CD14-positive monocyte (primary cell): ENCODE measurements around the gene NKX3-2. TPM values are rescaled to one million over a fixed set of nuclear protein-coding genes. Genes with fewer than 3 reads are reported as not detected.

Experiments
- DNase-seq, 3 donors: peaks; one replicate each; pipeline ENCODE4 v3.0.0-alpha.2; 2011 to 2022
- H2AFZ ChIP-seq: 2 replicates; pipeline ENCODE4 v1.6.0; 2012; ENCODE audit warnings: mild to moderate bottlenecking, low read depth, low read length, inconsistent platforms; ENCODE audit not compliant: insufficient read depth, poor library complexity, severe bottlenecking
- H3K27ac ChIP-seq, 2 donors: 1 replicate in 1 of 2; 2 replicates in 1 of 2; pipeline ENCODE4 v1.5.1; 2012 to 2013; ENCODE audit warnings: low read length in 2 of 2, control low read depth in 1 of 2, inconsistent platforms in 1 of 2, low read depth in 1 of 2, mild to moderate bottlenecking in 1 of 2
- H3K27me3 ChIP-seq, 2 donors: one replicate each; pipeline versions ENCODE4 v1.6.0 to v1.6.1; 2011 to 2013; ENCODE audit warnings: low read length in 2 of 2; ENCODE audit not compliant: control insufficient read depth in 2 of 2, insufficient read depth in 2 of 2
- H3K36me3 ChIP-seq, 2 donors: replicated peaks in 1 of 2; 1 replicate in 1 of 2; 2 replicates in 1 of 2; pipeline versions ENCODE4 v1.5.1 to v1.6.1; 2012 to 2013; ENCODE audit warnings: low read length in 2 of 2, control low read depth in 1 of 2, inconsistent platforms in 1 of 2, mild to moderate bottlenecking in 1 of 2; ENCODE audit not compliant: insufficient read depth in 2 of 2, control insufficient read depth in 1 of 2
- H3K4me1 ChIP-seq, 2 donors: 1 replicate in 1 of 2; 2 replicates in 1 of 2; pipeline versions ENCODE4 v1.5.1 to v1.6.1; 2012 to 2013; ENCODE audit warnings: low read length in 2 of 2, control low read depth in 1 of 2, inconsistent platforms in 1 of 2, mild to moderate bottlenecking in 1 of 2, moderate library complexity in 1 of 2; ENCODE audit not compliant: insufficient read depth in 2 of 2, control insufficient read depth in 1 of 2
- H3K4me2 ChIP-seq: replicated peaks from 2 replicates; pipeline ENCODE3; 2012; ENCODE audit warnings: low read length, moderate library complexity, mild to moderate bottlenecking; ENCODE audit not compliant: poor library complexity, severe bottlenecking; ENCODE audit errors: extremely low read depth
- H3K4me3 ChIP-seq, 3 experiments: fragments of 200-600 bp in 1 of 3; sonication (generic) in 1 of 3; replicated peaks in 1 of 3; 1 replicate in 2 of 3; 2 replicates in 1 of 3; pipeline ENCODE4 v1.5.1; 2011 to 2013; ENCODE audit warnings: low read length in 3 of 3, mild to moderate bottlenecking in 3 of 3, control low read depth in 2 of 3, low read depth in 2 of 3, inconsistent platforms in 1 of 3, moderate library complexity in 1 of 3
- H3K79me2 ChIP-seq: 2 replicates; pipeline ENCODE4 v1.6.0; 2012; ENCODE audit warnings: mild to moderate bottlenecking, control low read depth, inconsistent platforms, low read length, moderate library complexity; ENCODE audit not compliant: insufficient read depth
- H3K9ac ChIP-seq: 2 replicates; pipeline ENCODE4 v1.6.0; 2017; ENCODE audit warnings: low read length, mild to moderate bottlenecking; ENCODE audit not compliant: insufficient read depth, poor library complexity, severe bottlenecking
- H3K9me3 ChIP-seq, 2 donors: replicated peaks in 1 of 2; 1 replicate in 1 of 2; 2 replicates in 1 of 2; pipeline versions ENCODE4 v1.5.1 to v1.6.1; 2012 to 2013; ENCODE audit warnings: low read length in 2 of 2, control low read depth in 1 of 2; ENCODE audit not compliant: control insufficient read depth in 1 of 2, insufficient read depth in 1 of 2
- H4K20me1 ChIP-seq: 2 replicates; pipeline ENCODE4 v1.6.0; 2012; ENCODE audit warnings: mild to moderate bottlenecking, low read length, control low read depth, moderate library complexity; ENCODE audit not compliant: insufficient read depth
- H3K27ac Mint-ChIP-seq, 7 donors: one replicate each; pipeline ENCODE4 v1.8.0; 2020; ENCODE audit warnings: mild to moderate bottlenecking in 7 of 7, mixed read lengths in 7 of 7, moderate library complexity in 6 of 7, inconsistent platforms in 2 of 7
- H3K27me3 Mint-ChIP-seq, 3 donors: one replicate each; pipeline ENCODE4 v1.8.0; 2021 to 2022; ENCODE audit warnings: low read depth in 3 of 3, mild to moderate bottlenecking in 3 of 3, mixed read lengths in 3 of 3, moderate library complexity in 3 of 3, inconsistent platforms in 1 of 3
- H3K36me3 Mint-ChIP-seq, 2 donors: one replicate each; pipeline ENCODE4 v1.8.0; 2020; ENCODE audit warnings: mixed read lengths in 2 of 2, inconsistent platforms in 1 of 2, mild to moderate bottlenecking in 1 of 2
- H3K4me1 Mint-ChIP-seq: one replicate; pipeline ENCODE4 v1.8.0; 2020; ENCODE audit warnings: mild to moderate bottlenecking, mixed read lengths
- H3K4me3 Mint-ChIP-seq, 2 donors: one replicate each; pipeline ENCODE4 v1.8.0; 2020; ENCODE audit warnings: mild to moderate bottlenecking in 2 of 2, mixed read lengths in 2 of 2, moderate library complexity in 1 of 2
- H3K9me3 Mint-ChIP-seq, 7 donors: one replicate each; pipeline ENCODE4 v1.8.0; 2020 to 2022; ENCODE audit warnings: mixed read lengths in 7 of 7, mild to moderate bottlenecking in 6 of 7, moderate library complexity in 6 of 7, inconsistent platforms in 2 of 7
- WGBS: methylation state at CpG from one replicate; pipeline ENCODE4 v1.1.5; 2013; ENCODE audit warnings: missing lambda C conversion rate; ENCODE audit not compliant: insufficient coverage; 5-methylcytosine and 5-hydroxymethylcytosine counted together
- intact Hi-C, 2 donors: fragments of 100-400 bp; cut with micrococcal nuclease; formaldehyde crosslinking; loops; one replicate each; pipeline versions ENCODE4 v1.15.0 to v1.15.1; 2023
- polyA plus RNA-seq, 3 donors: library from polyadenylated mRNA; depleted of rRNA in 1 of 3; unstranded in 2 of 3; stranded (reverse) in 1 of 3; fragments of 300-500 nt in 2 of 3; fragments of >200 nt in 1 of 3; fragmentation: Illumina TruSeq in 2 of 3; gene quantifications; 1 replicate in 2 of 3; 2 replicates in 1 of 3; pipeline ENCODE4 v1.2.3, GENCODE V29; 2012 to 2021
- TF ChIP-seq, protein P1 (sequence below): fragments of 200-600 bp; IDR thresholded peaks from one replicate; pipeline ENCODE4 v1.8.0; 2022; ENCODE audit warnings: antibody characterized with exemption, mild to moderate bottlenecking

NKX3-2 gene
- polyA plus RNA-seq, 3 donors = not detected

DNA sequence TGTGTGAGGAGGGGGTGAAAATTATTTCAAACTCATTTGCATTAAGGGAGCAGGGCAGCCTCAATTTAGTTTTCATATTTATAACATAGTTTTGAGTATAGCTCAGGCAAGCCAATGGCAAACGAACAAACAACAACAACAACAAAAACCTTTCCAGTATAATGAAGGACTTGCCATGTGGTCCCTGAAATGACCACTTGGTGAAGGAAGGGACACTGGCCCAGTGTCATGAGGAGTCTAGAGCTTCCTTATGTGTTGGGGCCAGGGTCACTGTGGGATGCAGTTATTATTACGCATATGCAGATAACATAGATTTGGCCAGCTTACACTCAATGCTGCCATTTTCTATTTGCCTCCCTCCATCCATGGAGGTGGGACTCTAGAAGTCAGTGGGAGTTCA, 23.3 kb downstream of the NKX3-2 start:
- Mint-ChIP-seq H3K4me3 (peak overlapping the region in 1 of 2 donors; percentile 82), H3K36me3 (peaks cover 7 to 10% of the 10 kb centered on the region in 2 donors), H3K27me3 (peaks cover 75 to 85% (median 77%) of the 10 kb centered on the region in 3 donors), H3K4me1 (peaks cover 8% of the 10 kb centered on the region), H3K9me3 (peaks cover 10 to 27% (median 20%) of the 10 kb centered on the region in 7 donors), H3K27ac (no peak overlapping the region)
- no peaks in the 10 kb centered on the region for H3K36me3 ChIP-seq
- WGBS = no CpG with 5 or more reads among the region's 2 CpGs
- peaks cover 85 to 100% of the 10 kb centered on the region in 2 donors for H3K27me3 ChIP-seq
- no peaks in the 10 kb centered on the region for H3K79me2 ChIP-seq
- TF ChIP-seq, protein P1, sequence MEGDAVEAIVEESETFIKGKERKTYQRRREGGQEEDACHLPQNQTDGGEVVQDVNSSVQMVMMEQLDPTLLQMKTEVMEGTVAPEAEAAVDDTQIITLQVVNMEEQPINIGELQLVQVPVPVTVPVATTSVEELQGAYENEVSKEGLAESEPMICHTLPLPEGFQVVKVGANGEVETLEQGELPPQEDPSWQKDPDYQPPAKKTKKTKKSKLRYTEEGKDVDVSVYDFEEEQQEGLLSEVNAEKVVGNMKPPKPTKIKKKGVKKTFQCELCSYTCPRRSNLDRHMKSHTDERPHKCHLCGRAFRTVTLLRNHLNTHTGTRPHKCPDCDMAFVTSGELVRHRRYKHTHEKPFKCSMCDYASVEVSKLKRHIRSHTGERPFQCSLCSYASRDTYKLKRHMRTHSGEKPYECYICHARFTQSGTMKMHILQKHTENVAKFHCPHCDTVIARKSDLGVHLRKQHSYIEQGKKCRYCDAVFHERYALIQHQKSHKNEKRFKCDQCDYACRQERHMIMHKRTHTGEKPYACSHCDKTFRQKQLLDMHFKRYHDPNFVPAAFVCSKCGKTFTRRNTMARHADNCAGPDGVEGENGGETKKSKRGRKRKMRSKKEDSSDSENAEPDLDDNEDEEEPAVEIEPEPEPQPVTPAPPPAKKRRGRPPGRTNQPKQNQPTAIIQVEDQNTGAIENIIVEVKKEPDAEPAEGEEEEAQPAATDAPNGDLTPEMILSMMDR = no peak
- no peak overlapping the region for H3K9ac ChIP-seq
- no peak overlapping the region for H2AFZ ChIP-seq
- peaks cover 17 to 37% of the 10 kb centered on the region in 2 donors for H3K9me3 ChIP-seq
- DNase-seq = no peak
- no peak overlapping the region for H3K4me3 ChIP-seq
- H3K4me1 ChIP-seq = peaks cover 5 to 6% of the 10 kb centered on the region in 2 donors
- no peaks in the 10 kb centered on the region for H4K20me1 ChIP-seq
- intact Hi-C loops = no loop called here
- no peak overlapping the region for H3K4me2 ChIP-seq
- H3K27ac ChIP-seq = no peak overlapping the region

DNA sequence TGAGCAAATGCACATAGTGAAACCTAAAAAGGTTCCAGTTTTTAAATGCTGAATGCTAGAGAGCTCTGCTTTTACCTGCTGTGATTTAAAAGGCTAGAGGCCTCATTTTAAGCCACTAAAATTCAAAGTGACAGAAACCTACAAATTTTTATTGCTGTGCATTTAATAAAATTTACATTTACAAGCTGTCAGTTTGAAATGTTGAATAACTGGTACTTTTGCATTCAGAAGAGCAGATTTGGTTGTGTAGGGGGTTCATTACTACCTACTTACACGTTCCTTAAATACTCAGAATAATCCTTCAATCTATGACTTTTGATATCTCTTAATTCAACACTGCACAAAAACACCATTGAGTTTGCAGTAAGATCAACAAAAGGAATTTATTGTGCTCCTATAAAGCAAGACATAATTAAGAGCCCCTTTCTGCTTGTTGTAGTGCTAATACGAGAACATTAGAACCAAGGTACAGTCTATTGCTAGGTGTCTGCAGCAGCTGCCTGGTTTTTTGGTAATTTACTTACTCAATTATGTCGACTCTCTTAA, 27.9 kb downstream of the NKX3-2 start:
- no CpG with 5 or more reads among the region's 3 CpGs for WGBS
- Histone ChIP-seq H3K36me3 (no peaks in the 10 kb centered on the region), H3K4me2 (no peak overlapping the region), H3K27ac (no peak overlapping the region), H4K20me1 (no peaks in the 10 kb centered on the region), H3K79me2 (no peaks in the 10 kb centered on the region), H3K9ac (no peak overlapping the region), H3K4me1 (no peaks in the 10 kb centered on the region), H2AFZ (no peak overlapping the region), H3K4me3 (no peak overlapping the region), H3K9me3 (peaks cover 0 to 5% of the 10 kb centered on the region in 2 donors), H3K27me3 (peaks cover 82 to 94% of the 10 kb centered on the region in 2 donors)
- TF ChIP-seq, protein P1 = no peak
- no peaks in the 10 kb centered on the region for H3K36me3 Mint-ChIP-seq
- peaks cover 54 to 68% (median 56%) of the 10 kb centered on the region in 3 donors for H3K27me3 Mint-ChIP-seq
- H3K27ac Mint-ChIP-seq = no peak overlapping the region
- DNase-seq = no peak
- intact Hi-C loops = no loop called here
- peaks cover 0 to 2% (median 0%) of the 10 kb centered on the region in 7 donors for H3K9me3 Mint-ChIP-seq
- H3K4me3 Mint-ChIP-seq = no peak overlapping the region
- no peaks in the 10 kb centered on the region for H3K4me1 Mint-ChIP-seq
